ENCODE results near the gene BBS1.
"Not testable (repeated sequence)": the region's sequence is repeated elsewhere in the genome, so short reads cannot be mapped to it uniquely, and the experiment has no call there.

BBS1 gene

GRCh38 chr11:66570079-66570849, 59.8 kb downstream of the BBS1 start:
- no peak overlapping the region for H3K4me3 ChIP-seq (ENCODE audit: low read depth, low read length)
- DNase-seq (ENCODE audit: low read depth) = no peak
- no peak for TF ChIP-seq CTCF (IDR thresholded peaks at IDR 0.05; ENCODE audit: control insufficient read depth, extremely low read depth, insufficient read depth)

GRCh38 chr11:66570850-66571180, 60.4 kb downstream of the BBS1 start:
- no peak overlapping the region for H3K4me3 ChIP-seq (ENCODE audit: low read depth, low read length)
- no peak for DNase-seq (ENCODE audit: low read depth)
- no peak for TF ChIP-seq CTCF (IDR thresholded peaks at IDR 0.05; ENCODE audit: control insufficient read depth, extremely low read depth, insufficient read depth)

GRCh38 chr11:66579017-66579606, 68.7 kb downstream of the BBS1 start:
- DNase-seq (ENCODE audit: low read depth) = no peak
- peak; percentile 54 for TF ChIP-seq CTCF (IDR thresholded peaks at IDR 0.05; ENCODE audit: control insufficient read depth, extremely low read depth, insufficient read depth)
- H3K4me3 ChIP-seq (ENCODE audit: low read depth, low read length) = no peak overlapping the region

GRCh38 chr11:66580803-66581202, 70.4 kb downstream of the BBS1 start:
- H3K4me3 ChIP-seq (ENCODE audit: low read depth, low read length) = no peak overlapping the region
- no peak for DNase-seq (ENCODE audit: low read depth)
- no peak for TF ChIP-seq CTCF (IDR thresholded peaks at IDR 0.05; ENCODE audit: control insufficient read depth, extremely low read depth, insufficient read depth)

GRCh38 chr11:66581261-66581660, 70.8 kb downstream of the BBS1 start:
- no peak overlapping the region for H3K4me3 ChIP-seq (ENCODE audit: low read depth, low read length)
- DNase-seq (ENCODE audit: low read depth) = no peak
- TF ChIP-seq CTCF (IDR thresholded peaks at IDR 0.05; ENCODE audit: control insufficient read depth, extremely low read depth, insufficient read depth) = no peak

- DNase-seq (ENCODE audit: low read depth); H3K4me3 ChIP-seq (ENCODE audit: low read depth, low read length): not testable (repeated sequence)
These were observed 72.2 kb downstream of the BBS1 start for GRCh38 chr11:66582565-66583147.
